Nephron (organoid): ENCODE data around the gene SUPT3H.

Source experiments
- H3K27ac Mint-ChIP-seq, 3 experiments: 2 replicates each; pipeline ENCODE4 v1.8.0; 2020; ENCODE audit warnings: mixed read lengths in 3 of 3, mild to moderate bottlenecking in 2 of 3, moderate library complexity in 1 of 3
- H3K27me3 Mint-ChIP-seq: 2 replicates; pipeline ENCODE4 v1.8.0; 2021; ENCODE audit warnings: low read depth, mild to moderate bottlenecking, moderate library complexity, mixed read lengths
- H3K36me3 Mint-ChIP-seq: 2 replicates; pipeline ENCODE4 v1.8.0; 2020; ENCODE audit warnings: low read depth, mixed read lengths
- H3K4me1 Mint-ChIP-seq: 2 replicates; pipeline ENCODE4 v1.8.0; 2020; ENCODE audit warnings: mixed read lengths
- H3K4me3 Mint-ChIP-seq, 3 experiments: 2 replicates each; pipeline ENCODE4 v1.8.0; 2020; ENCODE audit warnings: mild to moderate bottlenecking in 3 of 3, mixed read lengths in 3 of 3, moderate library complexity in 2 of 3
- H3K9me3 Mint-ChIP-seq: 2 replicates; pipeline ENCODE4 v1.8.0; 2020; ENCODE audit warnings: mixed read lengths
- TF ChIP-seq, protein P1 (sequence below), 3 experiments: fragments of 200-600 bp; sonication (generic); IDR thresholded peaks; one replicate each; pipeline ENCODE4 v1.5.0; 2021; ENCODE audit warnings: antibody characterized with exemption in 3 of 3; ENCODE audit not compliant: unreplicated experiment in 3 of 3

Gene SUPT3H

DNA sequence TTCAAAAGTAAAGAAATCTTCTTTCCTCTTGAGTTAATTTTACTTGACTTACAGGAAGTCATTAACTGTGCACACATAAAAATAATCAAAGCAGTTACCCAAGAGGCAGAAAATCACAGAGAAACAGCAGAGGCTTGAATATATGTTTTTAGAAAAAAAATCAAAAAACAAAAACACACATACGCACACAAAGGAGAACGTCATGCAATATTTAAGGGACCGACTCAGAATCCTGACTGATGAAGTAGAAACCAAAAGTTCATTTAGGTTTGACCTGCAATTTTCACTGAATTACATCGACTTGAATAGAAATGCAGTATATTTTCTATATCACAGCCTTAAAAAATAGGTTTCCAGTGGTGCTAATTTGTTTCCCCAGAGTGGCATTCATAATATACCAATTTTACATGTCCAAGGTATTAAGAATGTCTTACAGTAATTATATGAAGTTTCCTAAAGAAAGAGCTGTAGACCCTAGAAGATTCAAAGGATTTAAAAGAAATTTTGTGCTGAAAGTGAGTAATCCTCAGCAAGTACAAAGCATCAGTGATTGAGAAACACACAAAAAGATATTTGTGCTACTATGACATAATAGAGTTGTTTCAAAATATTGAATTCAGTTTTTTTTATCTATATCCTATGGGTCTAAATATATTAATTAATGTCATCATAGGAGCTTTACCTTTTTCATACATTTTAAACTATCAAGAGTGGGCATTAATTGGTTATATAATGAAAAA lies 408.1 kb downstream of the SUPT3H start:
- Mint-ChIP-seq H3K4me1 (peaks cover 5% of the 10 kb centered on the region), H3K36me3 (peaks cover 26% of the 10 kb centered on the region), H3K27me3 (no peaks in the 10 kb centered on the region), H3K27ac (no peak overlapping the region), H3K4me3 (no peak overlapping the region), H3K9me3 (peaks cover 14% of the 10 kb centered on the region)
- TF ChIP-seq, protein P1, sequence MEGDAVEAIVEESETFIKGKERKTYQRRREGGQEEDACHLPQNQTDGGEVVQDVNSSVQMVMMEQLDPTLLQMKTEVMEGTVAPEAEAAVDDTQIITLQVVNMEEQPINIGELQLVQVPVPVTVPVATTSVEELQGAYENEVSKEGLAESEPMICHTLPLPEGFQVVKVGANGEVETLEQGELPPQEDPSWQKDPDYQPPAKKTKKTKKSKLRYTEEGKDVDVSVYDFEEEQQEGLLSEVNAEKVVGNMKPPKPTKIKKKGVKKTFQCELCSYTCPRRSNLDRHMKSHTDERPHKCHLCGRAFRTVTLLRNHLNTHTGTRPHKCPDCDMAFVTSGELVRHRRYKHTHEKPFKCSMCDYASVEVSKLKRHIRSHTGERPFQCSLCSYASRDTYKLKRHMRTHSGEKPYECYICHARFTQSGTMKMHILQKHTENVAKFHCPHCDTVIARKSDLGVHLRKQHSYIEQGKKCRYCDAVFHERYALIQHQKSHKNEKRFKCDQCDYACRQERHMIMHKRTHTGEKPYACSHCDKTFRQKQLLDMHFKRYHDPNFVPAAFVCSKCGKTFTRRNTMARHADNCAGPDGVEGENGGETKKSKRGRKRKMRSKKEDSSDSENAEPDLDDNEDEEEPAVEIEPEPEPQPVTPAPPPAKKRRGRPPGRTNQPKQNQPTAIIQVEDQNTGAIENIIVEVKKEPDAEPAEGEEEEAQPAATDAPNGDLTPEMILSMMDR (IDR thresholded peaks at IDR 0.05; ENCODE audit: unreplicated experiment in 3 of 3): no peak

DNA sequence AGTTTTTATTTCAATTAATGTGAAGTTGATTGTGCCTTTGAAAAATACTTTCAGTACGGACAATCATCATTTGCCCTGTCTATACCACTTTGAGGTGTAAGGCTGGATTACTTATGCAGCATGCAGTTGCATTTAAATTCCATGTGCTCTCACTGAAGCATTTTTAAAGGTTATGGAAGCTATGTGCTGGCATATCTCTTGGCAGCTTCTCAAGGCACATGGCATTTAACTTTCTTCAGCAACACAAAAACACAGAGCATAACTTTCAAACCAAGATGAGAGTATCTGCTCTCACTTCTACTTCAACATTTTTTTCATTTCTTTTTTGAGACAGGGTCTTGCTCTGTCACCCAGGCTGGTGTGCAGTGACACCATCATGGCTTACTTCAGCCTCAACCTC lies 410.3 kb downstream of the SUPT3H start:
- TF ChIP-seq, protein P1 (IDR thresholded peaks at IDR 0.05; ENCODE audit: unreplicated experiment in 3 of 3): no peak
- no peaks in the 10 kb centered on the region for H3K9me3 Mint-ChIP-seq
- H3K27ac Mint-ChIP-seq: no peak overlapping the region
- H3K4me3 Mint-ChIP-seq: no peak overlapping the region
- H3K27me3 Mint-ChIP-seq: no peaks in the 10 kb centered on the region
- H3K4me1 Mint-ChIP-seq: peaks cover 5% of the 10 kb centered on the region
- H3K36me3 Mint-ChIP-seq: peaks cover 5% of the 10 kb centered on the region

DNA sequence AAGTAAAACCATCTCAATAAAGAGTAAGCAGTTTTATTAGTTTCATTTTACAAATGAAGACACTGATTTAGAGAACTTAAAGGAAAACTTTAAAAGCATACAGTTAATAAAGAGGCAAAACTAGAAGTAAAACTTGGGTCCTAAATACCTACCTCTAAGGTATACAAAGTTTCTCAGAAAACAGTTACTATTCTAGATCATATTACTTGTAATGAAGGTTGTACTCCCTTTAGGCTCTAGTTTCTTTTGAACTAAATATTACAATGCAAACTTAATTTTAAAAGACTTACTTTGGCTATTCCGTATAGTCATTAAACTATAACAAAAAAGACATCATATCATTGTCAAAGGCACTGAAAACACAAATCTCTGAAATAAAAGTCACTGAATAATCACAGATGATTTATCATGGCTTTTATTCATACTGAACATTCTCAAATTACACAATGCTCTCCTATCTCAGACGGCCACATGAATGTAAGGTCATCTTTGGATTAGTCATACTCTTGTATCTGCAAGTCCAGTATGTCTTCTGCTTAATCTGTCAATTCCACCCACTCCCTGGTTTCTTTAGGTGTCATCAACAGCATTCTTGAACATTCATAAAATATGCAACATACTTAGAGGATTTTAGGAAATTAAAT lies 411.2 kb downstream of the SUPT3H start:
- TF ChIP-seq, protein P1 (IDR thresholded peaks at IDR 0.05; ENCODE audit: unreplicated experiment in 3 of 3): no peak
- no peak overlapping the region for H3K27ac Mint-ChIP-seq

DNA sequence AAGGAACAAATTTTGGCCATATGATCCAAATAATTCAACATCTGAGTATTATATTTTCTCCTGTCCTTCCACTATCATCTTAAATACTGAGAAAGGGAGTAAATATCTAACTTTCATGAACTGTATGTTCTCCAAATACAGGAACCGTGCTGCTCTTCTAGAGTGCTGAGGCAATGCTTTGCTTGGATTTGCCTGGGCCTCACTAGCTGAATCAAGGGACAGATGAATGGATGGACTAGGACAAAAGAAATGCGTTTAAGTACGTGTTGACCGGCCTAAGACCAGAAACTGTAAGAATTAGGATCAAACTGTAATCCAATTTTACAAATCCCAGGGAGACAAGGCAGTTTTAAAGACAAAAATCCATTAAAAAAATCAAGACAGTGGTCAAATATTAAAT lies 412.0 kb downstream of the SUPT3H start:
- H3K9me3 Mint-ChIP-seq: no peaks in the 10 kb centered on the region
- H3K27me3 Mint-ChIP-seq: no peaks in the 10 kb centered on the region
- TF ChIP-seq, protein P1 (IDR thresholded peaks at IDR 0.05; ENCODE audit: unreplicated experiment in 3 of 3): no peak
- H3K27ac Mint-ChIP-seq: no peak overlapping the region
- H3K4me1 Mint-ChIP-seq: peaks cover 5% of the 10 kb centered on the region
- no peak overlapping the region for H3K4me3 Mint-ChIP-seq
- H3K36me3 Mint-ChIP-seq: no peaks in the 10 kb centered on the region

More for the DNA sequence above, 411.2 kb downstream of the SUPT3H start:
- H3K36me3 Mint-ChIP-seq: peaks cover 4% of the 10 kb centered on the region
- no peak overlapping the region for H3K4me3 Mint-ChIP-seq
- no peaks in the 10 kb centered on the region for H3K9me3 Mint-ChIP-seq
- H3K4me1 Mint-ChIP-seq: peaks cover 5% of the 10 kb centered on the region
- no peaks in the 10 kb centered on the region for H3K27me3 Mint-ChIP-seq

DNA sequence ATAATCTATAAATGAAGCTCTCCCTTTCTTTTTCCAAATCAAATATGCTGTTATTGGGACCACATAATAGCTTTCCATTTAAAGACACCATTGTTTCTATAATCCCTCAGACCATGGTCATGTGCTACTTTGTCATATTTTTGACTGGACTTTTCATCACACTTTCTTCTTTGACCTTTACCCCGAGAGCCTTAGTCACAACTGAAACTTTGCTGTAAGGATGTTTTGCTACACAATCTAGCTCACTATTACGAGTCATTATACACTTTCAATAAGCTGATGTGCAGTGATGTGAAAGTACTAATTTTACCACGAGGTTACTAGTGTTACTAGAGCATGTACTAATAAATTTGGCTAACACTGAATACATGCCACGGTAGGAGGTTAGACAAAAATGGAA lies 416.8 kb downstream of the SUPT3H start:
- TF ChIP-seq, protein P1 (IDR thresholded peaks at IDR 0.05; ENCODE audit: unreplicated experiment in 3 of 3): no peak
- peaks cover 3% of the 10 kb centered on the region for H3K9me3 Mint-ChIP-seq

More for the DNA sequence above, 416.8 kb downstream of the SUPT3H start:
- H3K4me3 Mint-ChIP-seq: no peak overlapping the region
- H3K4me1 Mint-ChIP-seq: peaks cover 4% of the 10 kb centered on the region
- no peaks in the 10 kb centered on the region for H3K27me3 Mint-ChIP-seq
- peaks cover 4% of the 10 kb centered on the region for H3K36me3 Mint-ChIP-seq
- no peak overlapping the region for H3K27ac Mint-ChIP-seq
